Measurements from ENCODE around the gene MRPL28. TPM values are rescaled to one million over a fixed set of nuclear protein-coding genes. Genes with fewer than 3 reads are reported as not detected.
"Not testable (repeated sequence)": the region's sequence is repeated elsewhere in the genome, so short reads cannot be mapped to it uniquely, and the experiment has no call there.

MRPL28 gene
- total and polyA plus RNA-seq, 7 experiments from 2014 or later: 21.9 to 86.2 (median 31.4) TPM

GRCh38 chr16:341095-341973, 29.0 kb downstream of the MRPL28 start:
- H3K27me3 ChIP-seq (ENCODE audit: control insufficient read depth in 2 of 2, insufficient read depth in 2 of 2, low read length in 2 of 2); DNase-seq; H3K27me3 Mint-ChIP-seq; H3K4me3 ChIP-seq (ENCODE audit: low read length); intact Hi-C loops (cut with micrococcal nuclease); H3K9me3 Mint-ChIP-seq; ATAC-seq; POLR2A ChIA-PET; H3K9me3 ChIP-seq (ENCODE audit: control insufficient read depth in 2 of 3, low read length in 3 of 3); H3K27ac ChIP-seq (ENCODE audit: low read depth, low read length): not testable (repeated sequence)
- peak overlapping the region in 5 of 9 donors; percentile 40 to 85 (median 79) for H3K27ac Mint-ChIP-seq
- CTCF ChIA-PET: interaction anchor here (0.6 to 1.1 kb wide), 3 partner anchors 10 to 223 kb away, joined by 3 to 5 read pairs (median 4); no protein-coding TSS in a partner anchor
- peaks cover 24 to 29% of the 10 kb centered on the region in 2 donors for H3K4me1 ChIP-seq (ENCODE audit: control insufficient read depth in 2 of 2, insufficient read depth in 2 of 2, low read length in 2 of 2)
- H3K4me3 Mint-ChIP-seq: peak overlapping the region in 5 of 10 donors; percentile 36 to 82 (median 62)
- H3K36me3 ChIP-seq (ENCODE audit: control insufficient read depth in 2 of 3, insufficient read depth in 3 of 3, low read length in 3 of 3): peaks cover 0 to 31% (median 4%) of the 10 kb centered on the region in 3 experiments
- H3K4me1 Mint-ChIP-seq: peaks cover 27 to 79% (median 58%) of the 10 kb centered on the region in 7 donors
- H3K36me3 Mint-ChIP-seq: peaks cover 4 to 34% (median 5%) of the 10 kb centered on the region in 5 donors

GRCh38 chr16:340370-341091, 29.8 kb downstream of the MRPL28 start:
- no peak overlapping the region for H3K27ac ChIP-seq (ENCODE audit: low read depth, low read length)
- Mint-ChIP-seq H3K4me1 (peaks cover 30 to 79% (median 58%) of the 10 kb centered on the region in 7 donors), H3K4me3 (peak overlapping the region in 8 of 10 donors; percentile 42 to 87 (median 75)), H3K36me3 (peaks cover 3 to 27% (median 4%) of the 10 kb centered on the region in 5 donors), H3K27me3 (no peaks in the 10 kb centered on the region), H3K27ac (peak overlapping the region in 8 of 9 donors; percentile 34 to 91 (median 80)), H3K9me3 (peaks cover 0 to 1% (median 0%) of the 10 kb centered on the region in 11 donors)
- peaks cover 21 to 32% of the 10 kb centered on the region in 2 donors for H3K4me1 ChIP-seq (ENCODE audit: control insufficient read depth in 2 of 2, insufficient read depth in 2 of 2, low read length in 2 of 2)
- intact Hi-C loops (cut with micrococcal nuclease): no loop called here
- ChIA-PET POLR2A (no interaction called here), CTCF (no interaction called here)
- no peaks in the 10 kb centered on the region for H3K9me3 ChIP-seq (ENCODE audit: control insufficient read depth in 2 of 3, low read length in 3 of 3)
- H3K4me3 ChIP-seq (ENCODE audit: low read length): peak overlapping the region; percentile 20
- no peaks in the 10 kb centered on the region for H3K27me3 ChIP-seq (ENCODE audit: control insufficient read depth in 2 of 2, insufficient read depth in 2 of 2, low read length in 2 of 2)
- DNase-seq (no peak), ATAC-seq (no peak)
- H3K36me3 ChIP-seq (ENCODE audit: control insufficient read depth in 2 of 3, insufficient read depth in 3 of 3, low read length in 3 of 3): peaks cover 0 to 23% (median 4%) of the 10 kb centered on the region in 3 experiments

- Mint-ChIP-seq H3K27me3 (no peaks in the 10 kb centered on the region), H3K27ac (peak overlapping the region; percentile 34 to 85 (median 80)), H3K36me3 (peaks cover under 1 to 19% (median 3%) of the 10 kb centered on the region in 5 donors), H3K4me3 (peak overlapping the region; percentile 60 to 87 (median 75)), H3K4me1 (peaks cover 35 to 79% (median 57%) of the 10 kb centered on the region in 7 donors), H3K9me3 (peaks cover 0 to 1% (median 0%) of the 10 kb centered on the region in 11 donors)
- peaks cover 13 to 40% of the 10 kb centered on the region in 2 donors for H3K4me1 ChIP-seq (ENCODE audit: control insufficient read depth in 2 of 2, insufficient read depth in 2 of 2, low read length in 2 of 2)
- H3K27me3 ChIP-seq (ENCODE audit: control insufficient read depth in 2 of 2, insufficient read depth in 2 of 2, low read length in 2 of 2): no peaks in the 10 kb centered on the region
- ChIA-PET CTCF (no interaction called here), POLR2A (no interaction called here)
- peak; percentile 61 for ATAC-seq
- H3K9me3 ChIP-seq (ENCODE audit: control insufficient read depth in 2 of 3, low read length in 3 of 3): no peaks in the 10 kb centered on the region
- peak in 1 of 9 donors; percentile 25 for DNase-seq
- intact Hi-C loops (cut with micrococcal nuclease): no loop called here
- H3K27ac ChIP-seq (ENCODE audit: low read depth, low read length): no peak overlapping the region
- peaks cover 0 to 14% (median 4%) of the 10 kb centered on the region in 3 experiments for H3K36me3 ChIP-seq (ENCODE audit: control insufficient read depth in 2 of 3, insufficient read depth in 3 of 3, low read length in 3 of 3)
- H3K4me3 ChIP-seq (ENCODE audit: low read length): peak overlapping the region; percentile 20
Observed at GRCh38 chr16:339680-340079, 30.7 kb downstream of the MRPL28 start.

GRCh38 chr16:337975-338575, 32.3 kb downstream of the MRPL28 start:
- peaks cover 33 to 88% (median 65%) of the 10 kb centered on the region in 7 donors for H3K4me1 Mint-ChIP-seq

GRCh38 chr16:337437-337836, 32.9 kb downstream of the MRPL28 start:
- Histone ChIP-seq H3K4me1 (ENCODE audit: control insufficient read depth in 2 of 2, insufficient read depth in 2 of 2, low read length in 2 of 2) (peaks cover 24 to 50% of the 10 kb centered on the region in 2 donors), H3K9me3 (ENCODE audit: control insufficient read depth in 2 of 3, low read length in 3 of 3) (no peaks in the 10 kb centered on the region), H3K36me3 (ENCODE audit: control insufficient read depth in 2 of 3, insufficient read depth in 3 of 3, low read length in 3 of 3) (peaks cover 0 to 2% (median 1%) of the 10 kb centered on the region in 3 experiments), H3K27ac (ENCODE audit: low read depth, low read length) (no peak overlapping the region), H3K27me3 (ENCODE audit: control insufficient read depth in 2 of 2, insufficient read depth in 2 of 2, low read length in 2 of 2) (no peaks in the 10 kb centered on the region), H3K4me3 (ENCODE audit: low read length) (no peak overlapping the region)
- Mint-ChIP-seq H3K27ac (peak overlapping the region in 2 of 9 donors; percentile 28 to 43), H3K9me3 (peaks cover 0 to under 1% (median 0%) of the 10 kb centered on the region in 11 donors), H3K4me1 (peaks cover 29 to 87% (median 64%) of the 10 kb centered on the region in 7 donors), H3K4me3 (peak overlapping the region in 2 of 10 donors; percentile 54 to 63), H3K27me3 (no peaks in the 10 kb centered on the region), H3K36me3 (peaks cover 0 to 10% (median 0%) of the 10 kb centered on the region in 5 donors)
- POLR2A ChIA-PET: interaction anchor here (0.7 kb wide), 1 partner anchor 102 kb away, joined by 4 read pairs; no protein-coding TSS in a partner anchor
- ATAC-seq (no peak), DNase-seq (no peak)
- intact Hi-C loops (cut with micrococcal nuclease): no loop called here
- CTCF ChIA-PET: no interaction called here

More at GRCh38 chr16:337975-338575, 32.3 kb downstream of the MRPL28 start:
- Histone ChIP-seq H3K9me3 (ENCODE audit: control insufficient read depth in 2 of 3, low read length in 3 of 3) (no peaks in the 10 kb centered on the region), H3K27me3 (ENCODE audit: control insufficient read depth in 2 of 2, insufficient read depth in 2 of 2, low read length in 2 of 2) (no peaks in the 10 kb centered on the region), H3K27ac (ENCODE audit: low read depth, low read length) (no peak overlapping the region), H3K4me3 (ENCODE audit: low read length) (no peak overlapping the region), H3K36me3 (ENCODE audit: control insufficient read depth in 2 of 3, insufficient read depth in 3 of 3, low read length in 3 of 3) (peaks cover 0 to 7% (median 4%) of the 10 kb centered on the region in 3 experiments), H3K4me1 (ENCODE audit: control insufficient read depth in 2 of 2, insufficient read depth in 2 of 2, low read length in 2 of 2) (peaks cover 24 to 50% of the 10 kb centered on the region in 2 donors)
- Mint-ChIP-seq H3K27me3 (no peaks in the 10 kb centered on the region), H3K9me3 (peaks cover 0 to 1% (median 0%) of the 10 kb centered on the region in 11 donors), H3K36me3 (peaks cover 0 to 16% (median 3%) of the 10 kb centered on the region in 5 donors), H3K4me3 (peak overlapping the region in 3 of 10 donors; percentile 16 to 63 (median 54)), H3K27ac (peak overlapping the region in 2 of 9 donors; percentile 28 to 52)
- CTCF ChIA-PET: interaction anchor here (0.6 kb wide), 1 partner anchor 241 kb away, joined by 3 read pairs; no protein-coding TSS in a partner anchor
- peak; percentile 20 for ATAC-seq
- DNase-seq: no peak
- POLR2A ChIA-PET: interaction anchor here (0.8 kb wide), 1 partner anchor 13 kb away, joined by 4 read pairs; no protein-coding TSS in a partner anchor
- intact Hi-C loops (cut with micrococcal nuclease): no loop called here

GRCh38 chr16:336269-336668, 34.1 kb downstream of the MRPL28 start:
- Mint-ChIP-seq H3K36me3 (peaks cover 0 to 3% (median 0%) of the 10 kb centered on the region in 5 donors), H3K9me3 (no peaks in the 10 kb centered on the region), H3K4me1 (peaks cover 23 to 87% (median 63%) of the 10 kb centered on the region in 7 donors), H3K27ac (peak overlapping the region in 1 of 9 donors; percentile 59), H3K27me3 (no peaks in the 10 kb centered on the region), H3K4me3 (peak overlapping the region in 5 of 10 donors; percentile 27 to 51 (median 43))
- no peaks in the 10 kb centered on the region for H3K27me3 ChIP-seq (ENCODE audit: control insufficient read depth in 2 of 2, insufficient read depth in 2 of 2, low read length in 2 of 2)
- intact Hi-C loops (cut with micrococcal nuclease): no loop called here
- POLR2A ChIA-PET: interaction anchor here (1.0 to 1.6 kb wide), 2 partner anchors 10 to 11 kb away, joined by 3 to 4 read pairs; no protein-coding TSS in a partner anchor
- CTCF ChIA-PET: no interaction called here
- DNase-seq (no peak), ATAC-seq (peak; percentile 64)
- H3K27ac ChIP-seq (ENCODE audit: low read depth, low read length): no peak overlapping the region
- H3K4me1 ChIP-seq (ENCODE audit: control insufficient read depth in 2 of 2, insufficient read depth in 2 of 2, low read length in 2 of 2): peaks cover 24 to 50% of the 10 kb centered on the region in 2 donors
- no peaks in the 10 kb centered on the region for H3K9me3 ChIP-seq (ENCODE audit: control insufficient read depth in 2 of 3, low read length in 3 of 3)
- no peaks in the 10 kb centered on the region for H3K36me3 ChIP-seq (ENCODE audit: control insufficient read depth in 2 of 3, insufficient read depth in 3 of 3, low read length in 3 of 3)
- no peak overlapping the region for H3K4me3 ChIP-seq (ENCODE audit: low read length)
